GM12892 (cell line): ENCODE data around the gene GDF15.

ENCODE experiments used
- POLR2A ChIP-seq: IDR thresholded peaks from 2 replicates; pipeline ENCODE4 v1.6.1; 2011; ENCODE audit warnings: low read depth, low read length, control low read depth
- POLR2AphosphoS5 ChIP-seq: IDR thresholded peaks from 2 replicates; pipeline ENCODE4 v1.6.1; 2011; ENCODE audit warnings: low read depth, low read length, control low read depth
- TAF1 ChIP-seq: IDR thresholded peaks from 2 replicates; pipeline ENCODE4 v1.6.1; 2011; ENCODE audit warnings: low read depth, mild to moderate bottlenecking, control low read depth, low read length, borderline replicate concordance

GRCh38 chr19:18418029-18418482 lies 32.1 kb downstream of the GDF15 start:
- TF ChIP-seq POLR2A (no peak), POLR2AphosphoS5 (no peak), TAF1 (no peak)
